AG10803 (cell line): ENCODE results near the gene TMEM154.
"Not testable (repeated sequence)": the region's sequence is repeated elsewhere in the genome, so short reads cannot be mapped to it uniquely, and the experiment has no call there.

ENCODE experiments used
- DNase-seq: peaks from one replicate; pipeline ENCODE4 v3.0.0; 2010; ENCODE audit warnings: low read depth
- H3K4me3 ChIP-seq: 2 replicates; pipeline ENCODE4 v1.5.1; 2011; ENCODE audit warnings: mild to moderate bottlenecking, low read length, control low read depth
- TF ChIP-seq, protein P1 (sequence below): conservative IDR thresholded peaks from 2 replicates; pipeline ENCODE4 v1.5.1; 2011; ENCODE audit warnings: mild to moderate bottlenecking, low read length, control low read depth, inconsistent platforms

TMEM154 gene

DNA sequence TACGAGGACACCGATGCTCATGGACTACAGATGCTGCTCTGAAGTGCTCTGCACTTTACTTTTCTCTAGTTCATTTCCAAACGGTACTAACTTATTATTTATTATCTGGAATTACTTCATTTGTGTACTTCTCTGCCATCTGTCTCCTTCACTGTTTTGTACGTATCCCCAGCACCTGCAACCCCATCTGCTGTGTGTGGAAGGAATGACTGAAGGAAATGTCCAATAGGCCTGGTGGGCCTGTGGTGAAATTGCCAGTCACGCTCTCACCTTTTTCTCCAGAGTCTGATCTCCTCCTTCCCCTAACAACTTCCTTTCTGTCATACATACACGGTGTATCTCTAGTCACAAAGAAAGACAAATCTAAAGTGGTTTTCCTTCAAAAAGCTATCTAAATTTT lies 12.9 kb downstream of the TMEM154 start:
- DNase-seq = no peak
- TF ChIP-seq, protein P1, sequence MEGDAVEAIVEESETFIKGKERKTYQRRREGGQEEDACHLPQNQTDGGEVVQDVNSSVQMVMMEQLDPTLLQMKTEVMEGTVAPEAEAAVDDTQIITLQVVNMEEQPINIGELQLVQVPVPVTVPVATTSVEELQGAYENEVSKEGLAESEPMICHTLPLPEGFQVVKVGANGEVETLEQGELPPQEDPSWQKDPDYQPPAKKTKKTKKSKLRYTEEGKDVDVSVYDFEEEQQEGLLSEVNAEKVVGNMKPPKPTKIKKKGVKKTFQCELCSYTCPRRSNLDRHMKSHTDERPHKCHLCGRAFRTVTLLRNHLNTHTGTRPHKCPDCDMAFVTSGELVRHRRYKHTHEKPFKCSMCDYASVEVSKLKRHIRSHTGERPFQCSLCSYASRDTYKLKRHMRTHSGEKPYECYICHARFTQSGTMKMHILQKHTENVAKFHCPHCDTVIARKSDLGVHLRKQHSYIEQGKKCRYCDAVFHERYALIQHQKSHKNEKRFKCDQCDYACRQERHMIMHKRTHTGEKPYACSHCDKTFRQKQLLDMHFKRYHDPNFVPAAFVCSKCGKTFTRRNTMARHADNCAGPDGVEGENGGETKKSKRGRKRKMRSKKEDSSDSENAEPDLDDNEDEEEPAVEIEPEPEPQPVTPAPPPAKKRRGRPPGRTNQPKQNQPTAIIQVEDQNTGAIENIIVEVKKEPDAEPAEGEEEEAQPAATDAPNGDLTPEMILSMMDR = no peak
- H3K4me3 ChIP-seq = no peak overlapping the region

DNA sequence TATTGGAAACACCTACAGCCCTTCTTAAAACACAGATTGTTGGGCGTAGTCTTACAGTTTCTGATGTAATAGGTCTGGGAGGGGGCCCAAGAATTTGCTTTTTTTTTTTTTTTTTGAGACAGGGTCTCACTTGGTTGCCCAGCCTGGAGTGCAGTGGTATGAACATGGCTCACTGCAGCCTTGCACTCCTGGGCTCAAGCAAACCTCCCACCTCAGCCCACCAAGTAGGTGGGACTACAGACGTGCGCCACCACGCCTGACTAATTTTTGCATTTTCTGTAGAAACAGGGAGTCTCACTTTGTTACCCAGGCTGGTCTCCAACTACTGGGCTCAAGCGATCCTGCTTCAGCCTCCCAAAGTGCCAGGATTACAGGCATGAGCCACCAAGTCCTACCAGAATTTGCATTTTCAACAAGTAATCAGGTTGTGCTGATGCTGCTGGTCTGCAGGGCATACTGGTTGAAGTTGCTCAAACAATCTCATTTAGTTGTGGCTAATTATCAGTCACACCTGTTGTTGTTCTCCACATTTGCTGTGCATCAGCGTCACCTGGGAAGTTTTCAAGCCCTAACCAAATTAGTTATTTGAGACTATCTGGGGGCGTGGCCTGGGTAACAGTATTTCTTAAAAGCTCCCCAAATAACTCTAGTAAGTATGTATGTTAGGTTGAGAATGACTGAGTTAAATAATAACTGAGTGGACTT lies 14.0 kb downstream of the TMEM154 start:
- H3K4me3 ChIP-seq = no peak overlapping the region
- no peak for DNase-seq
- TF ChIP-seq, protein P1 = no peak

DNA sequence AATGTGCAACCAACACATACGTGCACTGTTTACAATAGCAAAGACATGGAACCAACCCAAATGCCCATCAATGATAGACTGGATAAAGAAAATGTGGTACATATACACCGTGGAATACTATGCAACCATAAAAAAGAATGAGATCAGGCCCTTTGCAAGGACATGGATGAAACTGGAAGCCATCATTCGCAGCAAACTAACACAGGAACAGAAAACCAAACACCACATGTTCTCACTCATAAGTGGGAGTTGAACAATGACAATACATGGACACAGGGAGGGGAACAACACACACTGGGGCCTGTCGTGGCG lies 15.8 kb downstream of the TMEM154 start:
- DNase-seq, H3K4me3 ChIP-seq: not testable (repeated sequence)

DNA sequence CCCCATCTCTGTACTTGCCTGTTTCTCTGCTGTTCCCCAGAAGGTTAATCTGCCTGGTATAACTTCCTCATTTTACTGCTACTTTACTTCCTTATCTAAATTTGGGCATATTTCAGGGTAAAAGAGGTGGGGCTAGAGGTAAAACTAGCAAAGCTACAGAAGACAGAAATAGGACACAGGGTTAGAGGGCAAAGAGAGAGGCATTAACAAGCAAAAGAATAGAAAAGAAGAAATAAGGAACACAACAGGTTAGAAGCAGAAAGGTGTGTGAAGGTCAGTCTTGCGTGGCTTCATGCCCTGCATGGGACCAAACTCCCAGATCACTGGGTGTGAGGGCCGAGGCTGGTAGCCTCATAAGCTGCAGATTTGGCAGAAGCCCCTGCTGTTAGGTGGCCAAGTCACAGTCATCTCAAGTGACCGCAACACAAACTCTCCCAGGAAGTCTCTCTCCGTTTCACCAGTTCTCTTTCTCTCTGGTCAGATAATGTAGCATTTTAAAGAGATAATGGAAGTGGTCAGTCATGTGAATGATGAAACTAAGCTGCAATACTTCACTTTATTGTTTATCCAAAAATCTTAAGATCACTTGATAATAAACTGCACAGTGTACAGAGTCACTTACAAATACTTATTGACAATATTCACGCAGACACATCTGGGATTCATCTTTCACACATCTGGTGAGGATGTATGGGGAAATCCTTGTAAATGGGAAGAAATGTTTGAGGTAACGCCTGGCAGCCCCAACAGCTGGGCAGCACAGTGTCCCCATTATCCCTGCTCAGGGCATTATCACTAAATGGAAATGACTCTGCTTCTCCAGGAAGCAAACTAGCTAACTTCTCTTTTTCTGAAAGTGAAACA lies 16.4 kb downstream of the TMEM154 start:
- no peak overlapping the region for H3K4me3 ChIP-seq
- TF ChIP-seq, protein P1 = no peak
- peak; percentile 65 for DNase-seq

DNA sequence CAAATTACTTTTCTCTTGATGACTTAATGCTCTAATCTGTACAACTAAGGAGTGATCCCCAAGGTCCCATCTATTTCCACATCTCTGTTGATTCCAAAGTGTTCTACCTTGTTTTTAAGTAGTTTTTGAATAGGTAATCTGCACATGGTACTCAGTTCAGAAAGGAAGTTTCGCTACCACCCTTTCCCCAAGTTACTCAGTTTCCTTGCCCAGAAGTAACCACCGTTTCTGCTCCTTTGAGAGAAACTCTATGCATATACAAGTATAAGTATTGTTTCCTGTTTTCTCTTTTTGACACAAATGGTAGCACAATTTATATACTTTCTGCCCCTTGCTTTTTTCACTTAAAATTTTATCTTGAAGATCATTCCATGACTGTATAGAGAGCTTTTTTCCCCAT lies 18.1 kb downstream of the TMEM154 start:
- TF ChIP-seq, protein P1 = no peak
- H3K4me3 ChIP-seq = no peak overlapping the region
- DNase-seq = no peak

DNA sequence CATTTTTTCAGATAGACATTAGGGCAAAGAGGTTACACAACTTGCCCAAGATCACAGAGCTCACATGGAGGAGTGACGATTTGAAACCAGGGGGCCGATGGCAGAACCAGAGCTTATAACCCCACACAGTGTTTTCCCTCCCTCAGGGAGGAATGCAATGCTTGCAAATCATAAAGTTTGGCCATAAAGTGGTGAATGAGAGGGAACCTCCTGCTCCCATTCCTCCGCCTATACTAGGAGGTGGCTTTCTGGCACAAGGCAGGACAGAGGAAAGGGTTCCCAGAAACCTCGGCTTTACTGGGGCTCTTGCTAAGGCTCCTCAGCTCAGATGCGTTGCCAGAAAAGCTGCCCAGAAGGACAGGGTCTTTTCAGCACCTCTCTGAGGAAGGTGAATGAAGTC lies 19.3 kb downstream of the TMEM154 start:
- DNase-seq = no peak
- TF ChIP-seq, protein P1 = no peak
- H3K4me3 ChIP-seq = no peak overlapping the region

DNA sequence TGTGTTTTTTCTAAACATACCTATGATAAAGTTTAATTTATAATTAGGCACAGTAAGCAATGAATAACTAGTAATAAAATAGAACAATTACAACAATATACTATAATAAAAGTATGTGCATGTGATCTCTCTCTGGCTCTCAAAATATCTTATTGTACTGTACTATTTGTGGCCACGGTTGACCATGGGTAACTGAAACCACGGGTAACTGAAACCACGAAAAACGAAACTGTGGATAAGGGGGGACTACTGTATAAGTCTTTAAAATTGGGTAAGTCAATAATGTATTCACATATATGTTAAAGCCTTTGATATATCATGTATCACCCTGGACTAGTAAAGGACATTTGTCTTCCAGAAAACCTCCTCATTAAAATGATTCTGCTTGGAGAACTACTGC lies 20.0 kb downstream of the TMEM154 start:
- no peak for DNase-seq
- TF ChIP-seq, protein P1 = no peak
- no peak overlapping the region for H3K4me3 ChIP-seq
